Measurements from ENCODE around the gene KIF5C. TPM values are rescaled to one million over a fixed set of nuclear protein-coding genes. Genes with fewer than 3 reads are reported as not detected.

KIF5C gene
- total and polyA plus RNA-seq, 2 of the 13 experiments (the other 11 are each of a cell fraction or from before 2014, with no cell fraction given), result 0.15 to 0.20 TPM

DNA sequence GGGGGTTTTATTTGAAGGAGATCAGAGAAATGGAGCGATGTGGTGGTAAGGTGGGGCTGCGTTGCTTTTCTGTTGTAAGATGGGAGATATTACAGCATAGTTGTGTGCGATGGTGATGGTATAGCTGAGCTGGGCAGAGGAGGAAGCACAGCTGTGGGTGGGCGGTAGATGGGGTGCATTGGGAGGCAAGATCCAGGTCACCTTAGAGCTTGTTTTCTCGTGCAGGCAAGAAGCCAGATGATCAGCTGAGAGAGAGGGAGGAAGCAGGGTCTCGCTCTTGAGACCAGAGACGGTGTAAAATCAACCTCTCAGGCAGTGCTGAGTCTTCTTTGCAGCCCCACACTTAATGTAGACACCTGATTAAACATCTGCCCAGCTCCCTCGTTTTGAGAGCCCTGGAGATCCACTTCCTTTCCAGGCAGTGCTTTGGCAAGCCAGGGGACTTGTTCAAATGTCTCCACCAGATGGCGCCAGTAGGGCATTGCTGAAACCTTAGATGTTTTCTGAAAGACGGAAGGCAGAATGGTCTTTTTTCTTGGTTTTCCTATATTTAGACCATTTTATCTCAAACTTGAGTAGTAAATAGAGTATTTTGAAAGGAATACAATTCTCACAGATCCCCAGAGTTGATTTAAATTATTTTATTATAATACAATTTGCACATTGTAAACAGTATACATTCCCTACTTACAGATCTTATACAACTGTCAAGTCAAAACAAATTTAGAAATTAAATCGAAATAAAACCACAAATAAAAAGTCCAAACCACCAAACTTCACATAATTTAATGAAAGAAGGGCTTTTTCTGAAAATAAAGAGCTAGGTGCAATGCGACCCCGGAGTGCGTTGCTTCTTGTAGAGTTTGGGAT is 142.3 kb downstream of the KIF5C start (continued):
- TF ChIP-seq, protein P1, sequence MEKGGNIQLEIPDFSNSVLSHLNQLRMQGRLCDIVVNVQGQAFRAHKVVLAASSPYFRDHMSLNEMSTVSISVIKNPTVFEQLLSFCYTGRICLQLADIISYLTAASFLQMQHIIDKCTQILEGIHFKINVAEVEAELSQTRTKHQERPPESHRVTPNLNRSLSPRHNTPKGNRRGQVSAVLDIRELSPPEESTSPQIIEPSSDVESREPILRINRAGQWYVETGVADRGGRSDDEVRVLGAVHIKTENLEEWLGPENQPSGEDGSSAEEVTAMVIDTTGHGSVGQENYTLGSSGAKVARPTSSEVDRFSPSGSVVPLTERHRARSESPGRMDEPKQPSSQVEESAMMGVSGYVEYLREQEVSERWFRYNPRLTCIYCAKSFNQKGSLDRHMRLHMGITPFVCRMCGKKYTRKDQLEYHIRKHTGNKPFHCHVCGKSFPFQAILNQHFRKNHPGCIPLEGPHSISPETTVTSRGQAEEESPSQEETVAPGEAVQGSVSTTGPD (CRISPR knock-in tag; IDR thresholded peaks at IDR 0.05), result no peak
- TF ChIP-seq ZNF720 (CRISPR knock-in tag; IDR thresholded peaks at IDR 0.05), result no peak
- TF ChIP-seq RXRB (CRISPR knock-in tag; IDR thresholded peaks at IDR 0.05; ENCODE audit: borderline replicate concordance), result no peak
- TF ChIP-seq JDP2 (CRISPR knock-in tag; IDR thresholded peaks at IDR 0.05; ENCODE audit: borderline replicate concordance), result no peak
- TF ChIP-seq ZNF549 (CRISPR knock-in tag; IDR thresholded peaks at IDR 0.05), result no peak
- TF ChIP-seq ZBTB7B (CRISPR knock-in tag; IDR thresholded peaks at IDR 0.05), result no peak
- TF ChIP-seq SP2 (CRISPR knock-in tag; IDR thresholded peaks at IDR 0.05), result no peak
- no peak for TF ChIP-seq MIXL1 (CRISPR knock-in tag; IDR thresholded peaks at IDR 0.05)
- no peak for TF ChIP-seq MXD3 (CRISPR knock-in tag; IDR thresholded peaks at IDR 0.05)
- TF ChIP-seq ZNF512 (CRISPR knock-in tag; IDR thresholded peaks at IDR 0.05), result no peak
- no peak for TF ChIP-seq ZNF878 (CRISPR knock-in tag; IDR thresholded peaks at IDR 0.05)
- no peak for TF ChIP-seq RBM22 (optimal IDR thresholded peaks at IDR 0.05; ENCODE audit: low read length)
- TF ChIP-seq REPIN1 (CRISPR knock-in tag; IDR thresholded peaks at IDR 0.05; ENCODE audit: borderline replicate concordance, low read depth), result peak; percentile 37; the same call in 1 of the 2 replicates
- 0 out of 2 replicates have a peak, but pooled peaks have one; percentile 29 for TF ChIP-seq IRF2 (CRISPR knock-in tag; IDR thresholded peaks at IDR 0.05)
